HS-5 (cell line): ENCODE data around the gene TM2D3.
"Not testable (repeated sequence)": the region's sequence is repeated elsewhere in the genome, so short reads cannot be mapped to it uniquely, and the experiment has no call there.

Experiments
- DNase-seq: peaks from one replicate; pipeline ENCODE4 v3.0.0-alpha.2; 2012; ENCODE audit warnings: low read depth

Gene TM2D3

DNA sequence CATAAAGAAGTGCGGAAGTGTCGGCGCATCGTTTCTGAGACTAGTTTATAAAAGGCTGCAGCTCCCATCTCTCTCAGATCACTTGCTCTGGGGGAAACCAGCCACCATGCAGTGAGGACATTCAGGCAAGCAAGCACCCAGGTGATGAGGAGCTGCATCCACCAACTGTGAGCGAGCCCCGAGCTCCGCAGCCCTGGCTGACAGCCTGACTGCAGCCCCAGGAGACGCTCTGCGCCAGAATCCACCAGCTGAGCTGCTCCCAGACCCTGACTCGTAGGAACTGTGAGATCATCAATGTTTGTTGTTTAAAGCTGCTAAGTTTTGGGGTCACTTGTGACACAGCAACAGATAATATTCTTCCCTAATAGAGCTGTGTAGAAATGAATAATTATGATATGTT lies 5.0 kb upstream of the TM2D3 start:
- DNase-seq: no peak

- not testable (repeated sequence) for DNase-seq
These were observed 2.6 kb upstream of the TM2D3 start for GRCh38 chr15:101654624-101655337.

GRCh38 chr15:101654171-101654570 lies 2.0 kb upstream of the TM2D3 start:
- no peak for DNase-seq

GRCh38 chr15:101652786-101653430 lies 727 bp upstream of the TM2D3 start:
- DNase-seq: no peak

GRCh38 chr15:101651554-101652097 lies 555 bp downstream of the TM2D3 start:
- no peak for DNase-seq

- DNase-seq: no peak
These were observed 2.0 kb downstream of the TM2D3 start for GRCh38 chr15:101650145-101650544.

GRCh38 chr15:101648356-101648755 lies 3.8 kb downstream of the TM2D3 start:
- DNase-seq: no peak

- no peak for DNase-seq
These were observed 4.9 kb downstream of the TM2D3 start for GRCh38 chr15:101647251-101647650.

- no peak for DNase-seq
These were observed 5.5 kb downstream of the TM2D3 start for GRCh38 chr15:101646672-101647071.

DNA sequence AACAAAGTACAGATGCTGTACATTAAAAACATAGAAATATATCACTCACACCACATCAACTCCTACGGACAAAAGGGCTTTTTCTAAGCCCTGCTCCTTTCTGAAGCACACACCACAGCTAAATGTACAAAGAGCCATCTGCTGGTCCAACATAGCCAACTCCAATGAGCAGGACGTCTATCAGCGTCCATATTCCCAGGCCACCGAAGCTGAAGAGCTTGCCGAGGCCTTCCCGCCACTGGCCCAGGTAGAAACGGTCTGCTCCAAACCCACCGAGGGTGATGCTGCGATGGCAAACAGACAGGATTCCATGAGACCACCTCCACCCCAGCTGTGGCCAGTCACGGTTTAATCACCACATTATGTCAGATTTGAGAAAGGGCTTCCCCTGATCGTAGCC lies 9.8 kb downstream of the TM2D3 start:
- no peak for DNase-seq

DNA sequence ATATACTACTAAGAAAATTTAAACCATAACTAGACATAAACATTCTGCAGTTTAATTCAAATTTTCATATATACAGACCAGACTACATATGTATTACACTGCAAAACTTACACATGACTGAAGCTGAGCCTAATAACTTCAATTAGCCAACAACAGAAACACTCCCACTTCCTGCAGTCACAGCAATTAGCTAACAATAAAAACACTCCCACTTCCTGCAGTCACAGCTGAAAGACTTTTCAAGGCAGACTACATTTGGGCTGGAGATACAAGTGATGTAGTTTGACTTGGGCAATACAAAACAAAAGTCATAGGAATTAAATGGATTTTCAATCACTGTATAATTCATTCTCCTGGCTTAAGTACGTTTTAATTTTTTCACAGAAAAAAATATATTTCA lies 10.3 kb downstream of the TM2D3 start:
- DNase-seq: no peak

- DNase-seq: peak; percentile 34
These were observed 10.9 kb downstream of the TM2D3 start for GRCh38 chr15:101641129-101641764.

DNA sequence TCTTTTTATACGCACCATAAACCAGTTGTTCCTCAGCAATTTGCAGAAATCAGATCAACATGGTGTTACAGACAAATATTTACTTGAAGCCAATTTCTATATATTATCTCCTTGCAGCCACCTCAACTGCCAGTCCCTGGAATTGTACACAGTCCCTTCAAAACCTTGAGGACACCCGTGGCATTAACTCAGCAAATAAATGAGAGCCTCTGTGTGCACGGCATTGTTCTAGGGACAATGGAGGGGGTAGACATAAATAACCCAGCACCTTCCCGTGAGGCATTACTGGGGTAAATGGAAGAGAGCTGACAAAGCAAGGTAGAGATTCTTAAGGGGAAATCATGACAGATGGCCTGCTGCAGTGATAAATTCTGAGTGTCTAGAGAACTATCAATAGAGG lies 12.5 kb downstream of the TM2D3 start:
- no peak for DNase-seq

GRCh38 chr15:101637919-101638318 lies 14.3 kb downstream of the TM2D3 start:
- DNase-seq: no peak

GRCh38 chr15:101637516-101637915 lies 14.7 kb downstream of the TM2D3 start:
- no peak for DNase-seq

DNA sequence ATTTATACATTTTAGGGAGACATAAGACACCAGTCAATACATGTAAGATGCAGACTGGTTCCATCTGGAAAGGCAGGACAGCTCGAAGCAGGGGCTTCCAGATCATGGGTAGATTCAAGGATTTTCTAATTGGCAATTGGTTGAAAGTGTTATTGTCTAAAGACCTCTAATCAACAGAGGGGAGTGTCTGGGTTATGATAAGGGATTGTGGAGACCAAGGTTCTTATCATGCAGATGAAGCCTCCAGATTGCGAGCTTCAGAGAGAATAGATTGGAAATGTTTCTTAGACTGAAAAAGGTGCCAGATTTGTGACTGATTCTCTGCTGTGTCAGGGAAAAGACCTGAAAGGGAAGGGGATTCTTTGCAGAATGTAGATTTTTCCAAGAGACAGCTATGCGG lies 15.1 kb downstream of the TM2D3 start:
- no peak for DNase-seq

GRCh38 chr15:101635944-101636727 lies 16.0 kb downstream of the TM2D3 start:
- no peak for DNase-seq

DNA sequence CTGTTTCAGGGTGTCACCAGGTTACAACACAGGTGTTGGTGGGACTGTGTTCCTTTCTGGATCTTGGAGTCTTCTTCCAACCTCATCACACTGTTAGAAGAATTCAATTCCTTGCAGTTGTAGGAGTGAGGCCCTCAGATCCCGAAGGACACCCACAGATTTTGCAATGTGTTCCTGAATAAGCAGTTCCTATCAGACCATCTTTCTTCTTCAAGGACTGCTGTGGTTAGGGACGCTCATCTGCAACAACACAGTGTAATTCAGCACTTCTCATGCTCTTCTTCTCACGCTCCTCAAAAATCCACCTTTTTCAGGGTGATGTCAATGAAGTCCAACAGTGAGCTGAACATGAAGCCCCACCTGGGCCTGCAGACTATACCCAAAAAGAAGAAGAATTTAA lies 18.8 kb downstream of the TM2D3 start:
- DNase-seq: no peak

DNA sequence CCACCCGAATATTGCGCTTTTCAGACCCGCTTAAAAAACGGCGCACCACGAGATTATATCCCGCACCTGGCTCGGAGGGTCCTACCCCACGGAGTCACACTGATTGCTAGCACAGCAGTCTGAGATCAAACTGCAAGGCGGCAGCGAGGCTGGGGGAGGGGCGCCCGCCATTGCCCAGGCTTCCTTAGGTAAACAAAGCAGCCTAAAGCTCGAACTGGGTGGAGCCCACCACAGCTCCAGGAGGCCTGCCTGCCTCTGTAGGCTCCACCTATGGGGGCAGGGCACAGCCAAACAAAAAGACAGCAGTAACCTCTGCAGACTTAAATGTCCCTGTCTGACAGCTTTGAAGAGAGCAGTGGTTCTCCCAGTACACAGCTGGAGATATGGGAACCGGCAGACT lies 25.5 kb downstream of the TM2D3 start:
- not testable (repeated sequence) for DNase-seq

DNA sequence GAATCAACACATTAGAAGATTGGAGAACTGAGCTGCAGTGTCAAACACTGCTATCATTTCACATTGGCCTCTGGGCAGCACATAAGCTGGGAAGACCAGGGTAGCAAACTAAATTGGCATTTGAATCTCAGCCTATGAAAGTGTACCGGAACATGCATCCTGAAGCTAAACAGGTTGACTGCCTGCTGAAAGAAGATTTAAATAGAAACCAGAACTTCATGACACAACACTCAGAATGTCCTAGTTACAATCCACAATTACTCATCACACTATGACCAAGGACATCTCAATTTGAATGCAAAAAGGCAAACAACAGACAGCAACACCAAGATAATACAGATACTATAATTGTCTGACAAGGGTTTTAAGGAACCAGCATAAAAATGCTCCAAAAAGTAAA lies 26.2 kb downstream of the TM2D3 start:
- no peak for DNase-seq

DNA sequence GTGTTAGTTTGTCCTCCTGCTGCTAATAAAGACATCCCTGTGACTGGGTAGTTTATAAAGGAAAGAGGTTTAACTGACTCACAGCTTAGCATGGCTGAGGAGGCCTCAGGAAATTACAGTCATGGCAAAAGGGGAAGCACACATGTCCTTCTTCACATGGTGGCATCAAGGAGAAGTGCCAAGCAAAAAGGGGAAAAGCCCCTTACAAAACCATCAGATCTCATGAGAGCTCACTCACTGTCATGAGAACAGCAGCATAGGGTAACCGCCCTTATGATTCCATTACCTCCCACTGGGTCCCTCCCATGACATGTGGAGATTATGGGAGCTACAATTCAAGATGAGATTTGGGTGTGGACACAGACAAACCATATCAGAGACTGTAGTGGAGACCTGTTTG lies 27.0 kb downstream of the TM2D3 start:
- DNase-seq: no peak
